ENCODE measurements around the gene ACYP2. TPM values are rescaled to one million over a fixed set of nuclear protein-coding genes. Genes with fewer than 3 reads are reported as not detected.
"Not testable (repeated sequence)": the region's sequence is repeated elsewhere in the genome, so short reads cannot be mapped to it uniquely, and the experiment has no call there.

The ACYP2 gene
- total RNA-seq, 3 donors from 2014 or later = 19.3 to 39.2 (median 27.8) TPM

- Histone ChIP-seq H3K9me3 (no peaks in the 10 kb centered on the region), H3K4me3 (no peak overlapping the region), H3K4me1 (no peaks in the 10 kb centered on the region), H3K27me3 (no peaks in the 10 kb centered on the region), H3K36me3 (no peaks in the 10 kb centered on the region), H3K27ac (no peak overlapping the region)
- intact Hi-C loops (cut with DNase I; ENCODE audit: low total_unique reads) = no loop called here
- DNase-seq (ENCODE audit: low spot score in 2 of 2) = no peak
- TF ChIP-seq CTCF (IDR thresholded peaks at IDR 0.05) = peak in 2 of 3 donors; percentile 42 to 48
- no peak for TF ChIP-seq POLR2AphosphoS5 (IDR thresholded peaks at IDR 0.05)
- TF ChIP-seq POLR2A (IDR thresholded peaks at IDR 0.05) = no peak
Observed at GRCh38 chr2:54106631-54107454, 8.6 kb upstream of the ACYP2 start.

- Histone ChIP-seq H3K27ac (no peak overlapping the region), H3K4me1 (no peaks in the 10 kb centered on the region), H3K36me3 (no peaks in the 10 kb centered on the region), H3K27me3 (no peaks in the 10 kb centered on the region), H3K9me3 (no peaks in the 10 kb centered on the region), H3K4me3 (no peak overlapping the region)
- TF ChIP-seq POLR2AphosphoS5 (IDR thresholded peaks at IDR 0.05) (no peak), CTCF (IDR thresholded peaks at IDR 0.05) (no peak), POLR2A (IDR thresholded peaks at IDR 0.05) (no peak)
- DNase-seq (ENCODE audit: low spot score in 2 of 2) = no peak
- intact Hi-C loops (cut with DNase I; ENCODE audit: low total_unique reads) = no loop called here
Observed at GRCh38 chr2:54107455-54107764, 8.0 kb upstream of the ACYP2 start.

DNA sequence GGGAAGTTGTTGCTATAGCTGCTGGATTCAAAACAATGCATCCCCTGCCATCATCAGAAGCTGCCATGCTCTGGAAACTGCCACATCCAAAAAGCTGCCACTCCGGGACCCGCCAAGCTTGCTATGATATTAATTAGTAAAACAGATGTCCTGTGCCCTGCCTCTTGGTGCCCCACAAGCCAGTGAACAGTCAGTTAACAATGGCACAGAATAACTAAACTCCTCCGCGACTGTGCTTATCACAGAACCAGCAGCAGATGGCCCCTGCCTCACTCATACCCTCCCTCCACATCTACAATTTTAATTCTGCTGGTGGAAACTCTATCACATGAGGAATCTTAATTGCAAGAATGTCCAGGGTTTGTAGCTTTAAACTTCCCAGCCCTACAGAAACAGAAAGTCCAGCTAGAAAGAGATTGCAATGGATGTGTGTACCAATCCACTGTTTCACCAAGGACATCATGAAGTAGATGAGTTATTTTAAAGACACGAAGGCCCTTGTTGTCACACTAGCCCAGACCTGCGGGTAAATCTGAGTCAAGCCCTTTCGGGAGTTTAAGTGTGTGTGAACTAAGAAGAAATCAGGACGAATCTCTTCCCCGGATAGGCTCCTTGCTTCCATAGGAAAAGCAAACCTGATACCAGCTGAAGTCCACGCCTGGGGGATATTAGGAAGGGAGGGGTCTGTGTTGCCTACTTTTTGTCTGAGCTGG lies 7.4 kb upstream of the ACYP2 start:
- Histone ChIP-seq H3K9me3 (no peaks in the 10 kb centered on the region), H3K27me3 (no peaks in the 10 kb centered on the region), H3K4me1 (no peaks in the 10 kb centered on the region), H3K4me3 (no peak overlapping the region), H3K27ac (no peak overlapping the region), H3K36me3 (no peaks in the 10 kb centered on the region)
- no peak for TF ChIP-seq POLR2A (IDR thresholded peaks at IDR 0.05)
- no peak for TF ChIP-seq POLR2AphosphoS5 (IDR thresholded peaks at IDR 0.05)
- TF ChIP-seq CTCF (IDR thresholded peaks at IDR 0.05) = no peak
- intact Hi-C loops (cut with DNase I; ENCODE audit: low total_unique reads) = no loop called here
- DNase-seq (ENCODE audit: low spot score in 2 of 2) = no peak

- Histone ChIP-seq H3K36me3 (no peaks in the 10 kb centered on the region), H3K4me1 (no peaks in the 10 kb centered on the region), H3K9me3 (no peaks in the 10 kb centered on the region), H3K4me3 (no peak overlapping the region), H3K27ac (no peak overlapping the region), H3K27me3 (no peaks in the 10 kb centered on the region)
- intact Hi-C loops (cut with DNase I; ENCODE audit: low total_unique reads) = no loop called here
- no peak for DNase-seq (ENCODE audit: low spot score in 2 of 2)
- no peak for TF ChIP-seq CTCF (IDR thresholded peaks at IDR 0.05)
- no peak for TF ChIP-seq POLR2AphosphoS5 (IDR thresholded peaks at IDR 0.05)
- TF ChIP-seq POLR2A (IDR thresholded peaks at IDR 0.05) = no peak
Observed at GRCh38 chr2:54109848-54110247, 5.6 kb upstream of the ACYP2 start.

- H3K9me3 ChIP-seq; intact Hi-C loops (cut with DNase I; ENCODE audit: low total_unique reads); H3K4me1 ChIP-seq; DNase-seq (ENCODE audit: low spot score in 2 of 2); H3K27me3 ChIP-seq; H3K36me3 ChIP-seq: not testable (repeated sequence)
- H3K4me3 ChIP-seq = peak overlapping the region in 2 of 3 donors; percentile 56 to 90
- H3K27ac ChIP-seq = peak overlapping the region; percentile 97 to 99
Observed at GRCh38 chr2:54114479-54114878, 936 bp upstream of the ACYP2 start.
